ENCODE measurements around the gene APH1B. TPM values are rescaled to one million over a fixed set of nuclear protein-coding genes. Genes with fewer than 3 reads are reported as not detected.

The APH1B gene
- total and polyA plus RNA-seq, 2 donors (not counting 3 experiments of a cell fraction or from before 2014, with no cell fraction given) = 14.6 to 24.6 TPM

GRCh38 chr15:63353261-63353660 is 75.9 kb downstream of the APH1B start:
- Histone ChIP-seq H2AFZ (ENCODE audit: low read depth, low read length) (no peak overlapping the region), H3K36me3 (ENCODE audit: control insufficient read depth in 2 of 2, extremely low read depth in 1 of 2, insufficient read depth in 2 of 2, low read length in 2 of 2) (no peaks in the 10 kb centered on the region), H3K79me2 (ENCODE audit: control insufficient read depth, insufficient read depth, low read length) (no peaks in the 10 kb centered on the region), H3K4me1 (ENCODE audit: control insufficient read depth, extremely low read depth, insufficient read depth, low read length) (peaks cover 11% of the 10 kb centered on the region), H3K27me3 (ENCODE audit: control insufficient read depth in 2 of 2, insufficient read depth in 2 of 2, low read length in 2 of 2) (no peaks in the 10 kb centered on the region), H3K27ac (ENCODE audit: insufficient read depth, low read depth, low read length) (no peak overlapping the region), H3K9me1 (replicated peaks; ENCODE audit: control insufficient read depth, extremely low read depth, insufficient read depth, low read length) (no peaks in the 10 kb centered on the region), H4K20me1 (replicated peaks; ENCODE audit: control insufficient read depth, extremely low read depth, insufficient read depth, low read length) (no peaks in the 10 kb centered on the region), H3K4me2 (ENCODE audit: insufficient read depth, low read length) (no peak overlapping the region), H3K9ac (replicated peaks; ENCODE audit: extremely low read depth, insufficient read depth, low read length) (no peak overlapping the region), H3K4me3 (replicated peaks in 1 of 3; ENCODE audit: insufficient read depth in 1 of 3, low read depth in 1 of 3, low read length in 3 of 3) (no peak overlapping the region), H3K9me3 (replicated peaks; ENCODE audit: control insufficient read depth, insufficient read depth, low read length) (no peaks in the 10 kb centered on the region)
- intact Hi-C loops (cut with micrococcal nuclease) (no loop called here), dilution Hi-C loops (cut with MboI; ENCODE audit: extremely low pct_ligation_motif_present, low sequenced_read_pairs) (no loop called here)
- DNase-seq (ENCODE audit: low read depth, low spot score) (no peak), FAIRE-seq (no peak)
- no TSS peak for BruUV-seq (replicated peaks)
- POLR2A ChIA-PET = no interaction called here
- TF ChIP-seq EZH2 (IDR thresholded peaks at IDR 0.05; ENCODE audit: borderline replicate concordance, low read depth, low read length, severe bottlenecking) = no peak
- CTCF ChIA-PET = interaction anchor here (0.7 to 1.5 kb wide), 3 partner anchors 9 to 23 kb away, joined by 3 to 4 read pairs (median 3); no protein-coding TSS in a partner anchor

GRCh38 chr15:63353887-63354286 is 76.5 kb downstream of the APH1B start:
- Histone ChIP-seq H3K4me2 (ENCODE audit: insufficient read depth, low read length) (no peak overlapping the region), H3K9ac (replicated peaks; ENCODE audit: extremely low read depth, insufficient read depth, low read length) (no peak overlapping the region), H3K79me2 (ENCODE audit: control insufficient read depth, insufficient read depth, low read length) (no peaks in the 10 kb centered on the region), H3K27me3 (ENCODE audit: control insufficient read depth in 2 of 2, insufficient read depth in 2 of 2, low read length in 2 of 2) (no peaks in the 10 kb centered on the region), H4K20me1 (replicated peaks; ENCODE audit: control insufficient read depth, extremely low read depth, insufficient read depth, low read length) (no peaks in the 10 kb centered on the region), H3K27ac (ENCODE audit: insufficient read depth, low read depth, low read length) (no peak overlapping the region), H3K36me3 (ENCODE audit: control insufficient read depth in 2 of 2, extremely low read depth in 1 of 2, insufficient read depth in 2 of 2, low read length in 2 of 2) (no peaks in the 10 kb centered on the region), H3K9me3 (replicated peaks; ENCODE audit: control insufficient read depth, insufficient read depth, low read length) (no peaks in the 10 kb centered on the region), H3K4me3 (replicated peaks in 1 of 3; ENCODE audit: insufficient read depth in 1 of 3, low read depth in 1 of 3, low read length in 3 of 3) (no peak overlapping the region), H3K9me1 (replicated peaks; ENCODE audit: control insufficient read depth, extremely low read depth, insufficient read depth, low read length) (no peaks in the 10 kb centered on the region), H3K4me1 (ENCODE audit: control insufficient read depth, extremely low read depth, insufficient read depth, low read length) (peaks cover 5% of the 10 kb centered on the region), H2AFZ (ENCODE audit: low read depth, low read length) (no peak overlapping the region)
- POLR2A ChIA-PET = no interaction called here
- dilution Hi-C loops (cut with MboI; ENCODE audit: extremely low pct_ligation_motif_present, low sequenced_read_pairs) = no loop called here
- FAIRE-seq (no peak), DNase-seq (ENCODE audit: low read depth, low spot score) (no peak)
- TF ChIP-seq JUN (IDR thresholded peaks at IDR 0.05; ENCODE audit: borderline replicate concordance, insufficient read depth, insufficient read length, low read depth) (no peak), MYC (IDR thresholded peaks at IDR 0.05; ENCODE audit: low read depth, low read length) (no peak), GATA2 (IDR thresholded peaks at IDR 0.05; ENCODE audit: insufficient read depth, insufficient read length, low read depth, low read length) (no peak), CTCF (IDR thresholded peaks at IDR 0.05; ENCODE audit: extremely low read depth in 1 of 2, insufficient read depth in 1 of 2, low read depth in 1 of 2, low read length in 2 of 2) (no peak), FOS (IDR thresholded peaks at IDR 0.05; ENCODE audit: borderline replicate concordance, insufficient read depth, low read length) (no peak), EZH2 (IDR thresholded peaks at IDR 0.05; ENCODE audit: borderline replicate concordance, low read depth, low read length, severe bottlenecking) (no peak), POLR2AphosphoS5 (IDR thresholded peaks at IDR 0.05; ENCODE audit: insufficient read depth, low read depth, low read length) (no peak), POLR2A (IDR thresholded peaks at IDR 0.05; ENCODE audit: low read depth, low read length) (no peak), MAX (IDR thresholded peaks at IDR 0.05; ENCODE audit: insufficient read depth, insufficient read length) (no peak)
- CTCF ChIA-PET = interaction anchor here (0.7 to 1.5 kb wide), 4 partner anchors 8 to 49 kb away, joined by 3 to 4 read pairs (median 3); no protein-coding TSS in a partner anchor
- no TSS peak for BruUV-seq (replicated peaks)
- intact Hi-C loops (cut with micrococcal nuclease) = no loop called here
